Measurements from ENCODE around the gene ANKRD31. TPM values are rescaled to one million over a fixed set of nuclear protein-coding genes. Genes with fewer than 3 reads are reported as not detected.
A peak's percentile ranks its signal among the peaks of the same experiment; 100 is the strongest.

ANKRD31 gene
- total and polyA plus RNA-seq, 7 donors = 0.01 to 0.11 (median 0.06) TPM; not detected in 2

- H3K9me3 ChIP-seq = no peaks in the 10 kb centered on the region
- H3K27me3 ChIP-seq (ENCODE audit: insufficient read depth in 3 of 3, low read length in 2 of 3) = no peaks in the 10 kb centered on the region
- H3K36me3 ChIP-seq (ENCODE audit: insufficient read depth in 1 of 2, low read depth in 1 of 2) = no peaks in the 10 kb centered on the region
- ATAC-seq (peak; percentile 2 to 39 (median 17)), DNase-seq (peak; percentile 33 to 62)
- peak overlapping the region; percentile 88 for H3K27ac ChIP-seq
- H3K4me3 ChIP-seq = peak overlapping the region; percentile 90
- 19 to 25% (median 24%) methylated on average over 28 of the region's 28 CpGs for WGBS, 3 donors
- H3K4me1 ChIP-seq = peaks cover 10% of the 10 kb centered on the region
- TF ChIP-seq CTCF (IDR thresholded peaks at IDR 0.05) = no peak
- intact Hi-C loops (cut with DNase I) = loop anchor here (5.0 kb wide), 2 partner anchors 183 to 283 kb away; partner anchors contain the start of genes HMGCR (in 2 of the 2) and ANKRD31 (in 1 of the 2)
Measured at GRCh38 chr5:75054134-75054930, 182.3 kb downstream of the ANKRD31 start.

- Histone ChIP-seq H3K4me3 (peak overlapping the region; percentile 90), H3K9me3 (no peaks in the 10 kb centered on the region), H3K27me3 (ENCODE audit: insufficient read depth in 3 of 3, low read length in 2 of 3) (no peaks in the 10 kb centered on the region), H3K27ac (peak overlapping the region; percentile 88), H3K4me1 (peaks cover 11% of the 10 kb centered on the region), H3K36me3 (ENCODE audit: insufficient read depth in 1 of 2, low read depth in 1 of 2) (no peaks in the 10 kb centered on the region)
- DNase-seq (peak; percentile 67 to 80), ATAC-seq (peak; percentile 69 to 82 (median 76))
- intact Hi-C loops (cut with DNase I) = loop anchor here (5.0 kb wide), 2 partner anchors 184 to 284 kb away; partner anchors contain the start of genes HMGCR (in 2 of the 2) and ANKRD31 (in 1 of the 2)
- 0% methylated on average over 74 to 95 of the region's 95 CpGs for WGBS, 3 donors
- TF ChIP-seq CTCF (IDR thresholded peaks at IDR 0.05) = peak; percentile 4
Measured at GRCh38 chr5:75053304-75054133, 183.2 kb downstream of the ANKRD31 start.

GRCh38 chr5:75053054-75053303 lies 183.7 kb downstream of the ANKRD31 start:
- DNase-seq = no peak

More at GRCh38 chr5:75053054-75053303, 183.7 kb downstream of the ANKRD31 start:
- Histone ChIP-seq H3K27ac (peak overlapping the region; percentile 88), H3K4me1 (peaks cover 11% of the 10 kb centered on the region), H3K4me3 (peak overlapping the region; percentile 90), H3K36me3 (ENCODE audit: insufficient read depth in 1 of 2, low read depth in 1 of 2) (no peaks in the 10 kb centered on the region), H3K27me3 (ENCODE audit: insufficient read depth in 3 of 3, low read length in 2 of 3) (no peaks in the 10 kb centered on the region), H3K9me3 (no peaks in the 10 kb centered on the region)
- 0 to 1% (median 1%) methylated on average over 20 to 40 of the region's 40 CpGs for WGBS, 3 donors
- ATAC-seq = peak in 1 of 4 donors; percentile 46
- no peak for TF ChIP-seq CTCF (IDR thresholded peaks at IDR 0.05)
- intact Hi-C loops (cut with DNase I) = loop anchor here (5.0 kb wide), 2 partner anchors 184 to 284 kb away; partner anchors contain the start of genes HMGCR (in 2 of the 2) and ANKRD31 (in 1 of the 2)
